Activated CD8-positive, alpha-beta T cell treated with anti-CD3 and anti-CD28 coated beads, Interleukin-2, amount 10 ng/mL, durations not matched to agents 7 days and 5 days (primary cell): ENCODE data around the gene ESPN. TPM values are rescaled to one million over a fixed set of nuclear protein-coding genes. Genes with fewer than 3 reads are reported as not detected.
"Not testable (repeated sequence)": the region's sequence is repeated elsewhere in the genome, so short reads cannot be mapped to it uniquely, and the experiment has no call there.

Experiments used
- ATAC-seq: fragments of 150-1000 bp; cut with Tn5 transposase; one replicate; pipeline ENCODE4 v1.10.0; 2021; ENCODE audit warnings: moderate library complexity
- CTCF ChIA-PET: fragments of 350-600 bp; sonication (Branson Sonifier 250); formaldehyde crosslinking; loops from one replicate; lab custom pipeline; 2021; ENCODE audit warnings: antibody characterized with exemption; lab: Charles Lee
- POLR2A ChIA-PET: fragments of 350-600 bp; sonication (Branson Sonifier 250); formaldehyde crosslinking; loops from one replicate; lab custom pipeline; 2021; ENCODE audit warnings: antibody characterized with exemption; lab: Charles Lee
- DNase-seq: peaks from one replicate; pipeline ENCODE4 v3.0.0-alpha.2; 2020
- H3K27ac Mint-ChIP-seq: one replicate; pipeline ENCODE4 v1.8.0; 2021; ENCODE audit warnings: mild to moderate bottlenecking, mixed read lengths
- H3K27me3 Mint-ChIP-seq: one replicate; pipeline ENCODE4 v1.8.0; 2021; ENCODE audit warnings: low read depth, mixed read lengths
- H3K36me3 Mint-ChIP-seq: one replicate; pipeline ENCODE4 v1.8.0; 2021; ENCODE audit warnings: low read depth, mixed read lengths
- H3K4me1 Mint-ChIP-seq: one replicate; pipeline ENCODE4 v1.8.0; 2021; ENCODE audit warnings: low read depth, mixed read lengths
- H3K4me3 Mint-ChIP-seq: one replicate; pipeline ENCODE4 v1.8.0; 2021; ENCODE audit warnings: mild to moderate bottlenecking, mixed read lengths
- H3K9me3 Mint-ChIP-seq: one replicate; pipeline ENCODE4 v1.8.0; 2022; ENCODE audit warnings: mixed read lengths; ENCODE audit not compliant: insufficient read depth
- total RNA-seq, 2 experiments: library from RNA; stranded (reverse); gene quantifications; one replicate each; pipeline ENCODE4 v1.2.3, GENCODE V29; 2021

ESPN gene
- total RNA-seq, 2 experiments from 2014 or later: 0.61 to 1.0 TPM

GRCh38 chr1:6488602-6489382 is 64.2 kb downstream of the ESPN start:
- H3K27ac Mint-ChIP-seq: no peak overlapping the region
- peak overlapping the region; percentile 18 for H3K4me3 Mint-ChIP-seq
- ATAC-seq (no peak), DNase-seq (no peak)
- H3K36me3 Mint-ChIP-seq: no peaks in the 10 kb centered on the region
- H3K27me3 Mint-ChIP-seq: peaks cover 27% of the 10 kb centered on the region
- CTCF ChIA-PET: interaction anchor here (0.9 to 6.8 kb wide), 14 partner anchors 8 to 213 kb away, joined by 3 to 60 read pairs (median 4); partner anchors contain the start of genes DNAJC11, NOL9, TAS1R1 and ZBTB48
- H3K9me3 Mint-ChIP-seq: no peaks in the 10 kb centered on the region
- H3K4me1 Mint-ChIP-seq: peaks cover 34% of the 10 kb centered on the region
- POLR2A ChIA-PET: interaction anchor here (0.6 to 1.4 kb wide), 2 partner anchors 51 to 234 kb away, joined by 3 read pairs; no protein-coding TSS in a partner anchor

DNA sequence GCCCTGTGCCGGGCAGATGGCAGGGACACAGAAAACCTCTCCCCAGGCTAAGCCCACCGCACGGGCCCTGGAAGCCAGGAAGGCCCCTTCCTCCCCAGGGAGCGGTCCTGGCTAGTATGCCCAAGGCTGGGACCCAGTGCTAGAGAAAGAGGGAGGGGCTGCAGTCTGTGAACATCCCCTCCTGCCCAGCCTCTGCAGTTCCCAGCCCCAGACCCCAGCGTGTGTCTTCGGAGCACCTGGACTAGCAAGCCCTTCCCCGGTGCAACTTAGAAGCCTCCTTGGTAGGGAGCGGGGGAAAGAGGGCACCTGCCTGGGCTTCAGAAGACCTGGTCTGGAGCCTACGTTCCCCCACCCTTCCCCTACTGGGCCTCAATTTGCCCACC is 64.8 kb downstream of the ESPN start:
- Mint-ChIP-seq H3K36me3 (no peaks in the 10 kb centered on the region), H3K4me1 (peaks cover 34% of the 10 kb centered on the region), H3K9me3 (no peaks in the 10 kb centered on the region), H3K4me3 (peak overlapping the region; percentile 76), H3K27ac (peak overlapping the region; percentile 71), H3K27me3 (peaks cover 22% of the 10 kb centered on the region)
- ChIA-PET POLR2A (interaction anchor here (1.4 kb wide), 1 partner anchor 51 kb away, joined by 3 read pairs; no protein-coding TSS in a partner anchor), CTCF (interaction anchor here (0.9 to 6.8 kb wide), 15 partner anchors 9 to 213 kb away, joined by 3 to 60 read pairs (median 6); partner anchors contain the start of genes DNAJC11, NOL9, TAS1R1 and ZBTB48)
- no peak for ATAC-seq
- no peak for DNase-seq

DNA sequence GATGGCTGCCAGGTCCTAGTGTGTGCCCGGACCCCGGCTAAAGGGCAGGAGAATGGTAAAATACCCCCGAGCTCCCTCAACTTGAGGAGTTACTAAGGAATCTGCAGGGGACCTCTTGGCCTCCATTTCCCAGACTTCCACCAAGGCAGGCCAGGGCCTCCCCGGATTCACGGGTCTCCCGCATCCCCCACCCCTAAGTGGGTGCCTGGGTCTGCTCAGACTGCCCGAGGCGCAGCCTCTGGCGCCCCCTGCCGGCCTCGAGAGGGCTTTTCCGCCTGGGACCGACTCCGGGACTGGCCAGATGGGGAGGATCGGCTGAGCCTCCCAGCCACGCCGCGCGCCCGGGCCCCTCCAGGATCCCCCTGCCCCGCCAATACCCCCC is 65.2 kb downstream of the ESPN start:
- peaks cover 33% of the 10 kb centered on the region for H3K4me1 Mint-ChIP-seq
- ChIA-PET CTCF (interaction anchor here (0.7 to 6.8 kb wide), 22 partner anchors 9 to 212 kb away, joined by 3 to 60 read pairs (median 5); partner anchors contain the start of genes DNAJC11, NOL9, TAS1R1 and ZBTB48), POLR2A (interaction anchor here (0.6 to 1.6 kb wide), 5 partner anchors 10 to 243 kb away, joined by 3 to 7 read pairs (median 3); no protein-coding TSS in a partner anchor)
- H3K9me3 Mint-ChIP-seq: no peaks in the 10 kb centered on the region
- no peaks in the 10 kb centered on the region for H3K36me3 Mint-ChIP-seq
- peak; percentile 83 for DNase-seq
- H3K27ac Mint-ChIP-seq: peak overlapping the region; percentile 71
- H3K27me3 Mint-ChIP-seq: peaks cover 18% of the 10 kb centered on the region
- peak; percentile 79 for ATAC-seq
- peak overlapping the region; percentile 76 for H3K4me3 Mint-ChIP-seq

- no peaks in the 10 kb centered on the region for H3K36me3 Mint-ChIP-seq
- ATAC-seq (peak; percentile 77), DNase-seq (peak; percentile 75)
- H3K9me3 Mint-ChIP-seq: no peaks in the 10 kb centered on the region
- ChIA-PET POLR2A (interaction anchor here (0.6 to 1.8 kb wide), 15 partner anchors 9 to 244 kb away, joined by 3 to 7 read pairs (median 3); partner anchors contain the start of genes ACOT7, NOL9 and TAS1R1), CTCF (interaction anchor here (0.6 to 6.8 kb wide), 28 partner anchors 9 to 211 kb away, joined by 3 to 60 read pairs (median 4); partner anchors contain the start of genes DNAJC11, NOL9, TAS1R1 and TNFRSF25)
- H3K27ac Mint-ChIP-seq: peak overlapping the region; percentile 71
- peaks cover 33% of the 10 kb centered on the region for H3K4me1 Mint-ChIP-seq
- H3K27me3 Mint-ChIP-seq: peaks cover 17% of the 10 kb centered on the region
- H3K4me3 Mint-ChIP-seq: peak overlapping the region; percentile 76
Observed at GRCh38 chr1:6490181-6491080, 65.9 kb downstream of the ESPN start.

GRCh38 chr1:6491081-6491449 is 66.5 kb downstream of the ESPN start:
- DNase-seq (no peak), ATAC-seq (no peak)
- Mint-ChIP-seq H3K4me1 (peaks cover 37% of the 10 kb centered on the region), H3K4me3 (peak overlapping the region; percentile 76), H3K27ac (peak overlapping the region; percentile 71), H3K27me3 (peaks cover 17% of the 10 kb centered on the region), H3K36me3 (no peaks in the 10 kb centered on the region), H3K9me3 (no peaks in the 10 kb centered on the region)
- CTCF ChIA-PET: interaction anchor here (0.6 to 6.8 kb wide), 20 partner anchors 9 to 210 kb away, joined by 3 to 60 read pairs (median 4); partner anchors contain the start of genes DNAJC11, NOL9, TAS1R1 and TNFRSF25
- POLR2A ChIA-PET: interaction anchor here (0.8 to 1.8 kb wide), 10 partner anchors 17 to 127 kb away, joined by 3 to 7 read pairs (median 4); partner anchors contain the start of genes NOL9 and TAS1R1

DNA sequence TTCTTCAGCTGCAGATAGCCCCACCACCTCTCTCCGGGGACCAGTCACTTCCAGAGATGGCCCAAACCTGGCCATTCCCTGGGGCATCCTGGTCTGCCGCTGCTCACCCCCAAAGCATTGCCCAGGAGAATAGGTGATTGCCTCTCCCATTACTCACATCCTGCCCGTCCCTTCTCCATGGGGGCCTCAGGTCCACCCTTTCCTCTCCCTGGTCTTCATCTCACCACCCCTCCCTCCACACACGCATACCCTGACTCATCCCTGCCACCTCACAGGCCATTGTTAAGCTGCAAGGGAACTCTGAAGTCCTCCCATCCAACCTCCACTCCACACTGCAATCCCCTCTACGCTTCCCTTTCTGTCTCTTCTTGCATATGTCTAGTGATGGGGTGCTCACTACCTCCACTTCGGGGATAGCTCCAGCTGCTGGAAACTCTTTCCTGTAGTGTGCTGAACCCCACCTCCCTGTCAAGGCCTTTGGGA is 66.9 kb downstream of the ESPN start, which contains the start of gene PLEKHG5:
Gene PLEKHG5 (minus strand): TSS at position 188 of the 483 bp plus-strand sequence. CDS start 14,096 bp downstream, outside the sequence.
- peaks cover 17% of the 10 kb centered on the region for H3K27me3 Mint-ChIP-seq
- DNase-seq (no peak), ATAC-seq (no peak)
- CTCF ChIA-PET: interaction anchor here (0.8 to 6.8 kb wide), 14 partner anchors 11 to 155 kb away, joined by 3 to 60 read pairs (median 8); partner anchors contain the start of genes NOL9 and TAS1R1
- peaks cover 36% of the 10 kb centered on the region for H3K4me1 Mint-ChIP-seq
- POLR2A ChIA-PET: interaction anchor here (0.7 to 1.8 kb wide), 12 partner anchors 15 to 138 kb away, joined by 3 to 7 read pairs (median 4); partner anchors contain the start of genes NOL9 and TAS1R1
- H3K9me3 Mint-ChIP-seq: no peaks in the 10 kb centered on the region
- no peaks in the 10 kb centered on the region for H3K36me3 Mint-ChIP-seq
- H3K4me3 Mint-ChIP-seq: peak within 1 kb of the TSS; percentile 76
- H3K27ac Mint-ChIP-seq: peak within 1 kb of the TSS; percentile 71

- Mint-ChIP-seq H3K9me3 (no peaks in the 10 kb centered on the region), H3K27ac (peak overlapping the region; percentile 71), H3K4me3 (peak overlapping the region; percentile 76), H3K27me3 (peaks cover 16% of the 10 kb centered on the region), H3K36me3 (no peaks in the 10 kb centered on the region), H3K4me1 (peaks cover 34% of the 10 kb centered on the region)
- DNase-seq (no peak), ATAC-seq (no peak)
- ChIA-PET CTCF (interaction anchor here (1.2 to 6.8 kb wide), 9 partner anchors 12 to 155 kb away, joined by 4 to 60 read pairs (median 10); partner anchors contain the start of gene NOL9), POLR2A (interaction anchor here (0.7 to 1.8 kb wide), 3 partner anchors 15 to 138 kb away, joined by 3 to 6 read pairs (median 3); no protein-coding TSS in a partner anchor)
Observed at GRCh38 chr1:6491966-6492365, 67.4 kb downstream of the ESPN start.

DNA sequence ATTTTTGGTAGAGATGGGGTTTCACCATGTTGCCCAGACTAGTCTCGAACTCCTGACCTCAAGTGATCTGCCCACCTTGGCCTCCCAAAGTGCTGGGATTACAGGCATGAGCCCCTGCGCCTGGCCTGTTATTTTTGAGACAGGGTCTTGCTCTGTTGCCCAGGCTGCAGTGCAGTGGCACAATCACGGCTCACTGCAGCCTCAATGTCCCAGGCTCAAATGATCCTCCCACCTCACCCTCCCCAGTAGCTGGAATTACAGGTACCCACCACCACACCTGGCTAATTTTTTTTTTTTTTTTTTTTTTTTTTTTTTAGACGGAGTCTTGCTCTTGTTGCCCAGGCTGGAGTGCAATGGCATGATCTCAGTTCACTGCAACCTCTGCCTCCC is 69.3 kb downstream of the ESPN start:
- H3K27ac Mint-ChIP-seq, H3K4me3 Mint-ChIP-seq, H3K36me3 Mint-ChIP-seq, ATAC-seq, H3K9me3 Mint-ChIP-seq, DNase-seq: not testable (repeated sequence)
- CTCF ChIA-PET: interaction anchor here (0.6 to 2.0 kb wide), 4 partner anchors 17 to 153 kb away, joined by 3 to 6 read pairs (median 4); partner anchors contain the start of gene NOL9
- Mint-ChIP-seq H3K27me3 (peaks cover 17% of the 10 kb centered on the region), H3K4me1 (peaks cover 43% of the 10 kb centered on the region)
- POLR2A ChIA-PET: interaction anchor here (0.5 to 1.2 kb wide), 2 partner anchors 28 to 145 kb away, joined by 3 to 5 read pairs; partner anchors contain the start of gene TNFRSF25

GRCh38 chr1:6494627-6495026 is 70.1 kb downstream of the ESPN start:
- H3K4me3 Mint-ChIP-seq: no peak overlapping the region
- H3K27me3 Mint-ChIP-seq: peaks cover 17% of the 10 kb centered on the region
- peaks cover 43% of the 10 kb centered on the region for H3K4me1 Mint-ChIP-seq
- H3K27ac Mint-ChIP-seq: no peak overlapping the region
- ATAC-seq: no peak
- POLR2A ChIA-PET: no interaction called here
- no peak for DNase-seq
- no peaks in the 10 kb centered on the region for H3K36me3 Mint-ChIP-seq
- CTCF ChIA-PET: no interaction called here
- no peaks in the 10 kb centered on the region for H3K9me3 Mint-ChIP-seq

DNA sequence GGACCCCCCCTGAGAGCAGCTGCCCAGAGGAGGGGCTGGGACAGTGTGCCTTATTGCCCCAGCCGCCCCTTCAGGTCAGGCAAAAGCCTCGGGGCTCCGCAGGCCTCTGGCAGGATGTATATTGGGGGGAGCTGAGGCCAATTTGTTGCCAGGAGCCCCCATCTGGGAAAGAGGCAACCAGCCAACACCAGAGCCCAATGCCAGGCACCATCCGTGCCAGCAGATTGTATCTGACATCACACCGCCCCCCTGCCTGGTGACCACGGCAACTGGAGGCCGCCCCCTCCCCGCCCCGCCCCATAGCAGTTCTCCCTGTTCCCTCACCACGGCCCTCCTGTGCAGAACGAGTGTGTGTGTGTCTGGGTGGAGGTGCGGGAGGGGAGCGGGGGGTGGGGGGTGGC is 70.5 kb downstream of the ESPN start:
- H3K27me3 Mint-ChIP-seq: peaks cover 17% of the 10 kb centered on the region
- no peak overlapping the region for H3K4me3 Mint-ChIP-seq
- ATAC-seq (no peak), DNase-seq (no peak)
- H3K36me3 Mint-ChIP-seq: no peaks in the 10 kb centered on the region
- ChIA-PET CTCF (no interaction called here), POLR2A (no interaction called here)
- no peaks in the 10 kb centered on the region for H3K9me3 Mint-ChIP-seq
- H3K4me1 Mint-ChIP-seq: peaks cover 43% of the 10 kb centered on the region
- no peak overlapping the region for H3K27ac Mint-ChIP-seq
